Cardiac muscle cell (in vitro differentiated cells and primary cell): ENCODE data around the gene KRTAP10-7. TPM values are rescaled to one million over a fixed set of nuclear protein-coding genes. Genes with fewer than 3 reads are reported as not detected.

ENCODE experiments used
- DNase-seq, 2 donors: peaks; one replicate each; pipeline versions ENCODE4 v3.0.0 to v3.0.0-alpha.2; 2010 to 2017; ENCODE audit warnings: low read depth in 1 of 2, low spot score in 1 of 2
- H3K27ac ChIP-seq: fragments of 200-600 bp; sonication (generic); 2 replicates; pipeline ENCODE4 v1.5.1; 2016
- H3K27me3 ChIP-seq: fragments of 200-600 bp; sonication (generic); 2 replicates; pipeline ENCODE4 v1.6.0; 2016; ENCODE audit warnings: control low read depth
- H3K36me3 ChIP-seq: fragments of 200-600 bp; sonication (generic); 2 replicates; pipeline ENCODE4 v1.5.1; 2016; ENCODE audit warnings: control low read depth
- H3K4me1 ChIP-seq: fragments of 200-600 bp; sonication (generic); 2 replicates; pipeline ENCODE4 v1.8.1; 2017; ENCODE audit warnings: low read depth, mild to moderate bottlenecking, mixed run types
- H3K4me3 ChIP-seq: fragments of 200-600 bp; sonication (generic); 2 replicates; pipeline ENCODE4 v1.5.1; 2016; ENCODE audit warnings: mild to moderate bottlenecking
- H3K9me3 ChIP-seq: fragments of 200-600 bp; sonication (generic); 2 replicates; pipeline ENCODE4 v1.5.1; 2017; ENCODE audit warnings: low read depth, mild to moderate bottlenecking, control low read depth
- CTCF ChIP-seq: IDR thresholded peaks from 2 replicates; pipeline ENCODE4 v1.5.1; 2012; ENCODE audit warnings: low read depth, mild to moderate bottlenecking, low read length
- polyA plus RNA-seq: library from polyadenylated mRNA; unstranded; fragments of >200 nt; fragmentation: Nextera tagmentation; extraction: Ambion mirVana; gene quantifications from 2 replicates; pipeline ENCODE4 v1.2.1, GENCODE V29; 2016
- total RNA-seq: library from RNA; depleted of rRNA; stranded (reverse); fragments of >200 nt; gene quantifications from 2 replicates; pipeline ENCODE4 v1.2.3, GENCODE V29; 2016

Gene KRTAP10-7
- total and polyA plus RNA-seq, 2 experiments from 2014 or later: not detected

- no peak for TF ChIP-seq CTCF
- DNase-seq: no peak
- no peak overlapping the region for H3K27ac ChIP-seq
Observed at GRCh38 chr21:44612669-44613229, 12.4 kb downstream of the KRTAP10-7 start.

GRCh38 chr21:44613386-44614155 is 13.2 kb downstream of the KRTAP10-7 start:
- Histone ChIP-seq H3K9me3 (no peaks in the 10 kb centered on the region), H3K4me3 (no peak overlapping the region), H3K4me1 (no peaks in the 10 kb centered on the region), H3K36me3 (no peaks in the 10 kb centered on the region), H3K27ac (no peak overlapping the region), H3K27me3 (no peaks in the 10 kb centered on the region)
- no peak for DNase-seq
- no peak for TF ChIP-seq CTCF

More at GRCh38 chr21:44612669-44613229, 12.4 kb downstream of the KRTAP10-7 start:
- no peaks in the 10 kb centered on the region for H3K4me1 ChIP-seq
- no peaks in the 10 kb centered on the region for H3K9me3 ChIP-seq
- H3K36me3 ChIP-seq: no peaks in the 10 kb centered on the region
- no peak overlapping the region for H3K4me3 ChIP-seq
- no peaks in the 10 kb centered on the region for H3K27me3 ChIP-seq

- no peaks in the 10 kb centered on the region for H3K36me3 ChIP-seq
- no peak overlapping the region for H3K4me3 ChIP-seq
- DNase-seq: no peak
- H3K27me3 ChIP-seq: no peaks in the 10 kb centered on the region
- no peaks in the 10 kb centered on the region for H3K9me3 ChIP-seq
- TF ChIP-seq CTCF: no peak
- no peaks in the 10 kb centered on the region for H3K4me1 ChIP-seq
- no peak overlapping the region for H3K27ac ChIP-seq
Observed at GRCh38 chr21:44614161-44614631, 13.8 kb downstream of the KRTAP10-7 start.

- Histone ChIP-seq H3K36me3 (no peaks in the 10 kb centered on the region), H3K9me3 (no peaks in the 10 kb centered on the region), H3K4me3 (no peak overlapping the region), H3K27me3 (no peaks in the 10 kb centered on the region), H3K4me1 (no peaks in the 10 kb centered on the region), H3K27ac (no peak overlapping the region)
- no peak for DNase-seq
- TF ChIP-seq CTCF: no peak
Observed at GRCh38 chr21:44614961-44615391, 14.6 kb downstream of the KRTAP10-7 start.

- Histone ChIP-seq H3K4me1 (no peaks in the 10 kb centered on the region), H3K36me3 (no peaks in the 10 kb centered on the region), H3K9me3 (no peaks in the 10 kb centered on the region), H3K27ac (no peak overlapping the region), H3K27me3 (no peaks in the 10 kb centered on the region), H3K4me3 (no peak overlapping the region)
- no peak for DNase-seq
- TF ChIP-seq CTCF: no peak
Observed at GRCh38 chr21:44615466-44615865, 15.1 kb downstream of the KRTAP10-7 start.
